Kidney glomerular epithelial cell (primary cell): Measurements from ENCODE around the gene MRLN.
"Not testable (repeated sequence)": the region's sequence is repeated elsewhere in the genome, so short reads cannot be mapped to it uniquely, and the experiment has no call there.

Experiments used
- DNase-seq: peaks from one replicate; lab custom pipeline; 2025; lab: John Stamatoyannopoulos, UW

The MRLN gene

DNA sequence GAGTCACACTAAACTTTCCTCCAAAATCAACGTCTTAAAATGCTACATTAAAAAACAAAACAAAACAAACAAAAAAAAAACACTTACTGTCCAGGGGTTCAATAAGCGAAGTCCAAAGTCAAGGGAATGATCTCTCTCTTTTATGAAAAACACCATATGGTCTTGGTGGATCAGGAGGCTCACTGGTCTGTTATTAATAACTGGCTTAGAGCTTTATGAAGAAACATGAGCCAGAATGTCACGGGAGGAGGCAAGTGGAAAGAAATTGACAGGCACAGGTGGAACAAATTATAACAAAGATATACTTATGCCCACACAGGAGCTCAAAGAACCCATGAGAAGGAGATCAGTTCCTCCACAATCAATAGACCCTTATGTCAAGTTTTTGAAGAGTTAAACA lies at the start of gene MRLN:
MRLN (minus strand) TSS at position 189 of the 400 bp plus-strand sequence.
- no peak for DNase-seq

- no peak for DNase-seq
Observed at GRCh38 chr10:59801171-59801570, 47.9 kb upstream of the MRLN start.

- no peak for DNase-seq
Observed at GRCh38 chr10:59799421-59799820, 46.2 kb upstream of the MRLN start.

- DNase-seq = peak; percentile 83
Observed at GRCh38 chr10:59793919-59794318, 40.7 kb upstream of the MRLN start.

DNA sequence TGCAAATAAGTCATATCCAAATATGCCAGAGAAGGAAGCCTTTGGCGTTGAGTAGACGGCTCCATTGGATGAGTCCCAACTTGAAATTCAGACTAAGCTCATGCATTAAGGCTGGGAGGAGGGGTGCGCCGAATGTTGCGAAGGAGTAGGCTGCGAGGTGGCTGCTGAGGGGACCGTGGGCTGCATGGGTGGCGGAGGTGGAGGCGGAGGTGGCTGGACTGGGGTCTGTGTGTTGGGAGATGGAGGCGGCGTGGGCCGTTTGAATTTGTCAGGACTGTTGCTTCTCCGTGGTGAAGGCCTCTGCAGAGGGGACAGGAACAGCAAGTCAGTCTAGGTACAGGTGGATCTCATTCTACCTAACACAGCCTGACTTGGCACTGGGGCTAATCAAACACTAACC lies 39.6 kb upstream of the MRLN start:
- no peak for DNase-seq

DNA sequence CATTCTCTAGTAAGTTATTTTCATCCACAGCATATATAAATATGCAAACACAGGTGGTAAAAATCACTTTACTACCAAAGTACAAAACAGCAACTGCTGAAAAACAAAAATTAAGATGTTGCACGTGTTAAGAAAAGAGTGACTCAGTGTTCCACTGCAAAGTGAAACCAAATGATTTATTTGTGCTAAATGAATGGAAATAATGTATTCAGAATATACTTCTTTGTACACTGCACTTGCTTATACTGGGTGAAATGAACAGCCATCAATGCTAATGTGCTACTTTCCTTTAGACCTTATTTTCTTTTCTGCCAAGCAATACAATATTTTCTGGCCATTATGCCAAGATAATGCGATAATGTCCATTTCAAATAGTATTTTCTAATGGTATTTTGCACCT lies 38.3 kb upstream of the MRLN start:
- no peak for DNase-seq

DNA sequence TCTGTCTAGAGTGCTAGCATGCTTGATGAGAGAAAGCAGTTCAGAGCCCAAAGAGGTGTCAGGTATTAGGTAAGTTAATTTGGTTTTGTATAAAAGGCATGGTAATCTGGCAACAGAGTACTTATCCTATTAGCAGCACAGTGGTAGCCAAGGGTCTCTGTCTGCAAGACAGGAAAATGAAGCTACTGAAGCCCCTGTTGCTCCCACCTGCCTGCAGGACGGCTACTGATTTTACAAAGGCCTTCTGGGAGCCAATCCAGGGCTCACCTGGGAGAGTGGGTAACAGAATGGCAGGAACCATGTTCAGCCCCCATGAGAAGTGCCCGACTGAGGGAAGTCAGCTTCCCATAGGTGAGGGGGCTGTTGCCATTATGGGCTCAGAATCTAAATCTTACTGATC lies 36.8 kb upstream of the MRLN start:
- DNase-seq = not testable (repeated sequence)

- not testable (repeated sequence) for DNase-seq
Observed at GRCh38 chr10:59788914-59789313, 35.7 kb upstream of the MRLN start.

GRCh38 chr10:59787032-59787431 lies 33.8 kb upstream of the MRLN start:
- not testable (repeated sequence) for DNase-seq

DNA sequence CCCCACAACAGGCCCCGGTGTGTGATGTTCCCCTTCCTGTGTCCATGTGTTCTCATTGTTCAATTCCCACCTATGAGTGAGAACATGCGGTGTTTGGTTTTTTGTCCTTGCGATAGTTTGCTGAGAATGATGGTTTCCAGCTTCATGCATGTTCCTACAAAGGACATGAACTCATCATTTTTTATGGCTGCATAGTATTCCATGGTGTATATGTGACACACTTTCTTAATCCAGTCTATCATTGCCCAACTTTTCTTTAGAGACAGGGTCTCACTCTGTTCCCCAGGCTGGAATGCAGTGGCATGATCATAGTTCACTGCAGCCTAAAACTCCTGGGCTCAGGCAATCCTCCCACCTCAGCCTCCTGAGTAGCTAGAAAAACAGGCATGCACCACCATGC lies 32.2 kb upstream of the MRLN start:
- not testable (repeated sequence) for DNase-seq

- DNase-seq = no peak
Observed at GRCh38 chr10:59781511-59781910, 28.3 kb upstream of the MRLN start.

GRCh38 chr10:59779756-59780533 lies 26.7 kb upstream of the MRLN start:
- peak; percentile 21 for DNase-seq

- DNase-seq = no peak
Observed at GRCh38 chr10:59774451-59774850, 21.2 kb upstream of the MRLN start.

GRCh38 chr10:59773088-59773487 lies 19.8 kb upstream of the MRLN start:
- no peak for DNase-seq

DNA sequence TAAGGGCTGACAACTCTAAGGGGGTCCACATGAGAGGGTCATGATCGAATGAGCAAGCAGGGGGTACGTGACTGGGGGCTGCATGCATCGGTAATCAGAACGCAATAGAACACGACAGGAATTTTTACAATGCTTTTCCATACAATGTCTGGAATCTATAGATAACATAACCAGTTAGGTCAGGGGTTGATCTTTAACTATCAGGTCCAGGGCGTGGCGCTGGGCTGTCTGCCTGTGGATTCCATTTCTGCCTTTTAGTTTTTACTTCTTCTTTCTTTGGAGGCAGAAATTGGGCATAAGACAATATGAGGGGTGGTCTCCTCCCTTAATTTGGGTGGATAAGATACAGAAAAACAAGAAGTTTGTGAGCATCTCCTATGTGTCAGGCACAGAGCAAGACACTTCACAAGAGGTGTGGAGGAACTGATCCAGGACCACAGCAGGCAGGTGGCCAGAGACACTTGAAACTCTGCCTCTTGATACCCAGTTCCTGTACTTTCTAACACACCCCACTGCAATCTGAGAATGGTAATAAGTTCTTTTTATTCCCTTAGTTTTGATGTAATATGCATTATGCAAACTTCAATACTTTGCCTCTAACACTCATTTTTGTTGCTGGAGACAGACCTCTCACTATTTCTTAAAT lies 18.0 kb upstream of the MRLN start:
- DNase-seq = no peak

DNA sequence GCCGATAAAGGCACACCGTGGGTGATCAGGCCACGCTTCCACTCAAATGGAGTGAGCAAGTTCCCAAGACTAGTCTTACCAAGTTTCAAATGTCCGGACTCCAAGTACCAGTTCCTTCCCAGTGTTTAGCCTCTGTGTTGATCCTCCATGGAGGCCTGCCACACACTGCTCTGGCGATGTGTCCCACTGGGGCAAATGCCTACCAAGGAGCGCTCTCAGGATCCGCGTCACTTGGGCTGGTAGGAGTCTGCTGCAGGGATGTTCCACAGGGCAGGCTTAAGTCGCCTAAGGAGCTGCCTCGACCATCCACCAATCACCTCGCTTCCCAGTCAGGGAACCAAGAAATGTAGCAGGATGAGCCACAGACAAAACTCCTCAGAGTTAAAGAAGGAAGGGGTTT lies 17.4 kb upstream of the MRLN start:
- no peak for DNase-seq

DNA sequence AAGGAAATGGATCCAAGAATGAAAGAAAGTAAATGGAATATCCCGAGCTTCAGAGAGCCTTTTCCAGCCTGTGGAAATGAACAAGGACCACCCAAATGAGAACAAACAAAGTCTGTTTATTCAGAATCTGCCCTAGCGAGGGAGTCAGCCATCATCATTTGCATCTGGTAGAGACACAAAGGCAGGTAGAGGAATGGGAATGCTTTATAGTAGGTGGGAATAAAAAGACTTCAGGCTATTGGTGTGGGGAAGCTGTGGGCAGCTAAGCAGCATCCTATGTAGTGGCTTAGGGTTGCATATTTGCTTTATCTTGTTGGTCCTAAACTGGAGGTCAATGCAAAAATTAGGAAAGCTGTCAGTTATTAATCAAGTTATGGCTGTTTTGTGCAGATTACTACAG lies 9.2 kb upstream of the MRLN start:
- DNase-seq = no peak

GRCh38 chr10:59757966-59758365 lies 4.7 kb upstream of the MRLN start:
- no peak for DNase-seq

GRCh38 chr10:59754951-59755350 lies 1.7 kb upstream of the MRLN start:
- no peak for DNase-seq

DNA sequence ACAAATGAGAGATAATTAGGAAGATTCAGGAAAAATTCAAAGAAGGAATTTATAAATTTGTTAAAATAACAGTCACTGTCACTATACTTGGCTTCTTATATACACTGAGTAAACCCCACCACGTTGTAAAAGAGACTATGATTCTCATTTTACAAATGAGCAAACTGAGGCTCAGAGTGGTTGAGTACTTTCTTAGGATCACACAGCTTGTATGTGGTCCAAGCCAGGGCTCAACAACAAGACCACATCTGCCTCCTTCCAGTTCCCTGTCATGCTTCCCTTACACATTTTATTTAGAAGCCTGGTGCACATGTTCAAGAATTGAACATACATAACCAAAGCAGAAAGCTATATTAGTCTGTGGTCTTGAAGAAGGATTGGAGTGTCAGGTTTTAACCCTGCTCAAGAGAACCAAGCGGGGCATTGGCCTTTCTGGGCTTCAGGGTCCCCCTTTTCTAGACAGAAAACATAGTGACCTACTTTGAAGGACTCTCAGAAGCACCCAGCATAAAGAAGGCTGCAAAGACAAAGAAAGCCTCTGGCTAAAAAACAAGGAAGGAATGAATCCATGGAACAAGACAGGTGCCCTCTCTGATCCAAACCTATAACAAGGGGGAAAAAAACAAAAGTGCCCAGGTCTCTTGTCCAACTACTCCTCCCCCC lies 846 bp downstream of the MRLN start:
- DNase-seq = no peak

DNA sequence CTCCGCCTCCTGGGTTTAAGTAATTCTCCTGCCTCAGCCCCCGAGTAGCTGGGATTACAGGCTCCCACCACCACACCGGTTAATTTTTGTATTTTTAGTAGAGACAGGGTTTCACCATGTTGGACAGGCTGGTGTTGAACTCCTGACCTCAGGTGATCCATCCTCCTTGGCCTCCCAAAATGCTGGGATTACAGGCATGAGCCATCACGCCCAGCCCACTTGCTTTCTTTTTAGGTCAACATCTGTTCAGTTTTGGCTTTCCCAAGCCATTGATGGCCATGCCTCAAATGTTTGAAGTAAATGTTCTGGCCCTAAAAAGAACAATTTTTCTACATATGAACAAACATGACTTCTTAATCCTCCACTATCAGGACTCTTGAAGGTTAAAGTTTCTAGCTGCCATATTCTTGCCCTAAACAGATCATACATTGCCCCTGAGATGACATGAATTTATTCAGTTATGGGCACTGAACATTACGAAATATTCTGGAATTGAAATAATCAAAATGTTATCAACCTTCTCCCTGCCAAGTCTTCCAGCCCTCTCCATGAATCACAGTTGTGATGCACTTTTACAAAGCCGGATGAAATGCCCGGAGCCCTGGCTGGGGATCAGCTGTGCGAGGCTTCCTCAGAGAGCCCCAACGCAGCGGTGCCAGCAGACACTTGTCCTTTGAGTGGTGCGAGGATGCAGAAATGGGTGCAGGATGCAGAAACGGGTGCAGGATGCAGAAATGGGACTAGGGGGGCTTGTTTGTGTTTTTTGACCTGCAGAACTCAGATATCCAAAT lies 2.9 kb downstream of the MRLN start:
- no peak for DNase-seq

DNA sequence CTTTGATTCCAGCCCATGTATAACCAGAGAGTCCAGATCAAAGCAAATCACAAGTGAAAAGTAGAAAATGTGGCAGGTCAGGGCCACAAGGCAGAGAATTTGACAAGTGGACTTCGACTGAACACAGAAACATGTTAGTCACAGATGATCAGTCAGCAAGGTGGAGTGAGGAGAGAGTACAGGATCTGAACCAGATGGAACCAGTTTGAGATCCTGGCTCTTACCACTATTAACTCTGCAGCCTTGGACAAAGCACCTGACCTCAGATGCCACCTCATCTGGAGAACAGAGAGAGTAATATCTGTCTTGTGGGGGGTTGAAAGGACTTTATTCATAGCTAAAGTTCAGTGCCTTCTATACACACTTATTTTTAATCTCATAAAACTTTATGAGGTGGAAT lies 4.4 kb downstream of the MRLN start:
- peak; percentile 4 for DNase-seq
